GM18498 (cell line): Measurements from ENCODE around the gene CHCHD3.

Experiments
- ATAC-seq: cut with Tn5 transposase; IDR thresholded peaks from one replicate; pipeline ENCODE4 v1.9.1; 2021; ENCODE audit warnings: mild to moderate bottlenecking, moderate library complexity; ENCODE audit not compliant: unreplicated experiment

The CHCHD3 gene

GRCh38 chr7:132830941-132831340 lies 250.9 kb downstream of the CHCHD3 start:
- no peak for ATAC-seq

GRCh38 chr7:132828502-132828901 lies 253.4 kb downstream of the CHCHD3 start:
- ATAC-seq: no peak

- ATAC-seq: no peak
Observed at GRCh38 chr7:132825932-132826835, 255.7 kb downstream of the CHCHD3 start.

GRCh38 chr7:132825222-132825621 lies 256.7 kb downstream of the CHCHD3 start:
- ATAC-seq: no peak

- ATAC-seq: no peak
Observed at GRCh38 chr7:132819648-132820047, 262.2 kb downstream of the CHCHD3 start.

GRCh38 chr7:132817949-132818348 lies 263.9 kb downstream of the CHCHD3 start:
- ATAC-seq: no peak

GRCh38 chr7:132815696-132816311 lies 266.1 kb downstream of the CHCHD3 start:
- no peak for ATAC-seq

- ATAC-seq: no peak
Observed at GRCh38 chr7:132815130-132815529, 266.8 kb downstream of the CHCHD3 start.

- no peak for ATAC-seq
Observed at GRCh38 chr7:132810561-132810960, 271.3 kb downstream of the CHCHD3 start.

- ATAC-seq: no peak
Observed at GRCh38 chr7:132806834-132807233, 275.1 kb downstream of the CHCHD3 start.

GRCh38 chr7:132805766-132806165 lies 276.1 kb downstream of the CHCHD3 start:
- ATAC-seq: no peak

GRCh38 chr7:132804849-132805485 lies 276.9 kb downstream of the CHCHD3 start:
- no peak for ATAC-seq

- ATAC-seq: no peak
Observed at GRCh38 chr7:132800522-132800921, 281.4 kb downstream of the CHCHD3 start.

GRCh38 chr7:132799081-132799413 lies 282.8 kb downstream of the CHCHD3 start:
- ATAC-seq: no peak

GRCh38 chr7:132797152-132797551 lies 284.7 kb downstream of the CHCHD3 start:
- ATAC-seq: no peak

- no peak for ATAC-seq
Observed at GRCh38 chr7:132793474-132793873, 288.4 kb downstream of the CHCHD3 start.

- ATAC-seq: no peak
Observed at GRCh38 chr7:132791036-132791435, 290.9 kb downstream of the CHCHD3 start.

GRCh38 chr7:132790104-132790503 lies 291.8 kb downstream of the CHCHD3 start:
- no peak for ATAC-seq

- no peak for ATAC-seq
Observed at GRCh38 chr7:132789281-132789680, 292.6 kb downstream of the CHCHD3 start.

- ATAC-seq: no peak
Observed at GRCh38 chr7:132785870-132786269, 296.0 kb downstream of the CHCHD3 start.

- ATAC-seq: no peak
Observed at GRCh38 chr7:132784406-132784805, 297.5 kb downstream of the CHCHD3 start.

GRCh38 chr7:132783824-132784223 lies 298.1 kb downstream of the CHCHD3 start:
- ATAC-seq: no peak
